ENCODE results near the gene E2F1. TPM values are rescaled to one million over a fixed set of nuclear protein-coding genes. Genes with fewer than 3 reads are reported as not detected.

Gene E2F1
- total RNA-seq, 1 experiment from 2014 or later = 44.2 TPM

DNA sequence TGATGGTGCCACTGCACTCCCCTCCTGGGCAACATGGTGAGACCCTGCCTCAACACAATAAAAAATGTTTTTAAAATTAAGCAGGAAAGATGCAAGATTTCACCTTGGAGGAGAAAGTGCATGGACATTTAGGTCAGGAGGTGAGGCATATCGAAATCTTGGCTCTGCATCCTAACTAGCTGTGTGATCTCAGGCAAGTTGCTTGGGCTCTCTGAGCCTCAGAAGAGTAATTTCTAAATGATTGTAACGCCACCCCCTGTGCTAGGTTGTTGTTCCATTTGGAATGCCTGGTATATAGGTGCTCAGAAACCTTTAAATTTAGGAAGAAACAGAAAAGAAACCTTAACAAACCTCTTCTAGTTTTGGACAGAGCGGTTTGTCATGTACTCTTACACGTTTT is 60.0 kb downstream of the E2F1 start:
- H3K36me3 Mint-ChIP-seq = peaks cover 46% of the 10 kb centered on the region
- no peaks in the 10 kb centered on the region for H3K27me3 Mint-ChIP-seq (ENCODE audit: low read depth)
- TF ChIP-seq GRHL2 (CRISPR knock-in tag; IDR thresholded peaks at IDR 0.05; ENCODE audit: insufficient replicate concordance, severe bottlenecking) (no peak), TEAD1 (CRISPR knock-in tag; IDR thresholded peaks at IDR 0.05) (no peak), HMGA2 (CRISPR knock-in tag; IDR thresholded peaks at IDR 0.05) (no peak), NR2C2 (CRISPR knock-in tag; IDR thresholded peaks at IDR 0.05) (no peak), ELF4 (CRISPR knock-in tag; IDR thresholded peaks at IDR 0.05; ENCODE audit: low read depth) (no peak), ZNF232 (CRISPR knock-in tag; IDR thresholded peaks at IDR 0.05) (no peak), ZNF317 (CRISPR knock-in tag; IDR thresholded peaks at IDR 0.05; ENCODE audit: borderline replicate concordance, low read depth) (no peak), RELA (CRISPR knock-in tag; IDR thresholded peaks at IDR 0.05; ENCODE audit: borderline replicate concordance) (no peak), SMAD3 (CRISPR knock-in tag; IDR thresholded peaks at IDR 0.05; ENCODE audit: borderline replicate concordance) (no peak)
- TF ChIP-seq, protein P1, sequence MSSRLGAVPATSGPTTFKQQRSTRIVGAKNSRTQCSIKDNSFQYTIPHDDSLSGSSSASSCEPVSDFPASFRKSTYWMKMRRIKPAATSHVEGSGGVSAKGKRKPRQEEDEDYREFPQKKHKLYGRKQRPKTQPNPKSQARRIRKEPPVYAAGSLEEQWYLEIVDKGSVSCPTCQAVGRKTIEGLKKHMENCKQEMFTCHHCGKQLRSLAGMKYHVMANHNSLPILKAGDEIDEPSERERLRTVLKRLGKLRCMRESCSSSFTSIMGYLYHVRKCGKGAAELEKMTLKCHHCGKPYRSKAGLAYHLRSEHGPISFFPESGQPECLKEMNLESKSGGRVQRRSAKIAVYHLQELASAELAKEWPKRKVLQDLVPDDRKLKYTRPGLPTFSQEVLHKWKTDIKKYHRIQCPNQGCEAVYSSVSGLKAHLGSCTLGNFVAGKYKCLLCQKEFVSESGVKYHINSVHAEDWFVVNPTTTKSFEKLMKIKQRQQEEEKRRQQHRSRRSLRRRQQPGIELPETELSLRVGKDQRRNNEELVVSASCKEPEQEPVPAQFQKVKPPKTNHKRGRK (CRISPR knock-in tag; IDR thresholded peaks at IDR 0.05; ENCODE audit: borderline replicate concordance) = no peak
- TF ChIP-seq, protein P2, sequence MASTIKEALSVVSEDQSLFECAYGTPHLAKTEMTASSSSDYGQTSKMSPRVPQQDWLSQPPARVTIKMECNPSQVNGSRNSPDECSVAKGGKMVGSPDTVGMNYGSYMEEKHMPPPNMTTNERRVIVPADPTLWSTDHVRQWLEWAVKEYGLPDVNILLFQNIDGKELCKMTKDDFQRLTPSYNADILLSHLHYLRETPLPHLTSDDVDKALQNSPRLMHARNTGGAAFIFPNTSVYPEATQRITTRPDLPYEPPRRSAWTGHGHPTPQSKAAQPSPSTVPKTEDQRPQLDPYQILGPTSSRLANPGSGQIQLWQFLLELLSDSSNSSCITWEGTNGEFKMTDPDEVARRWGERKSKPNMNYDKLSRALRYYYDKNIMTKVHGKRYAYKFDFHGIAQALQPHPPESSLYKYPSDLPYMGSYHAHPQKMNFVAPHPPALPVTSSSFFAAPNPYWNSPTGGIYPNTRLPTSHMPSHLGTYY (CRISPR knock-in tag; IDR thresholded peaks at IDR 0.05) = no peak
- H3K27ac Mint-ChIP-seq = no peak overlapping the region
- no peak for ATAC-seq
- POLR2A ChIA-PET = no interaction called here
- CTCF ChIA-PET = interaction anchor here (2.1 kb wide), 1 partner anchor 27 kb away, joined by 5 read pairs; no protein-coding TSS in a partner anchor
- no peak for DNase-seq (ENCODE audit: low spot score)
- H3K4me1 Mint-ChIP-seq = no peaks in the 10 kb centered on the region
- no peaks in the 10 kb centered on the region for H3K9me3 Mint-ChIP-seq
- no peak overlapping the region for H3K4me3 Mint-ChIP-seq

Other genes starting within 250 kb of the E2F1 start
- 5.3 to 6.3 TPM (median 6.2 TPM) in 3 replicates for gene SNTA1, start 242.6 kb downstream of the E2F1 start, total RNA-seq (2021)
- 22.1 to 23.8 TPM (median 23.5 TPM) in 3 replicates for gene CBFA2T2, start 196.3 kb downstream of the E2F1 start, total RNA-seq (2021)
- 0.09 to 0.21 TPM (median 0.14 TPM) in 3 replicates for gene C20orf144, start 24.1 kb downstream of the E2F1 start, total RNA-seq (2021)
- gene ACTL10, start 19.4 kb downstream of the E2F1 start, total RNA-seq (2021) = 1.3 to 1.9 TPM (median 1.5 TPM) in 3 replicates
- gene NECAB3, start 12.0 kb downstream of the E2F1 start, total RNA-seq (2021) = 29.3 to 38.0 TPM (median 29.7 TPM) in 3 replicates
- 3.3 to 6.0 TPM (median 5.8 TPM) in 3 replicates for gene PXMP4, start 33.9 kb upstream of the E2F1 start, total RNA-seq (2021)
- 7.8 to 9.6 TPM (median 8.0 TPM) in 3 replicates for gene ZNF341, start 45.6 kb upstream of the E2F1 start, total RNA-seq (2021)
- gene CHMP4B, start 125.0 kb upstream of the E2F1 start, total RNA-seq (2021) = 65.4 to 72.5 TPM (median 66.1 TPM) in 3 replicates

Measured in WTC11 (cell line).